GM21576 (cell line): ENCODE measurements around the gene SNAPC4.

Source experiments
- ATAC-seq: cut with Tn5 transposase; IDR thresholded peaks from one replicate; pipeline ENCODE4 v1.9.1; 2021; ENCODE audit warnings: mild to moderate bottlenecking, moderate library complexity; ENCODE audit not compliant: unreplicated experiment

SNAPC4 gene

DNA sequence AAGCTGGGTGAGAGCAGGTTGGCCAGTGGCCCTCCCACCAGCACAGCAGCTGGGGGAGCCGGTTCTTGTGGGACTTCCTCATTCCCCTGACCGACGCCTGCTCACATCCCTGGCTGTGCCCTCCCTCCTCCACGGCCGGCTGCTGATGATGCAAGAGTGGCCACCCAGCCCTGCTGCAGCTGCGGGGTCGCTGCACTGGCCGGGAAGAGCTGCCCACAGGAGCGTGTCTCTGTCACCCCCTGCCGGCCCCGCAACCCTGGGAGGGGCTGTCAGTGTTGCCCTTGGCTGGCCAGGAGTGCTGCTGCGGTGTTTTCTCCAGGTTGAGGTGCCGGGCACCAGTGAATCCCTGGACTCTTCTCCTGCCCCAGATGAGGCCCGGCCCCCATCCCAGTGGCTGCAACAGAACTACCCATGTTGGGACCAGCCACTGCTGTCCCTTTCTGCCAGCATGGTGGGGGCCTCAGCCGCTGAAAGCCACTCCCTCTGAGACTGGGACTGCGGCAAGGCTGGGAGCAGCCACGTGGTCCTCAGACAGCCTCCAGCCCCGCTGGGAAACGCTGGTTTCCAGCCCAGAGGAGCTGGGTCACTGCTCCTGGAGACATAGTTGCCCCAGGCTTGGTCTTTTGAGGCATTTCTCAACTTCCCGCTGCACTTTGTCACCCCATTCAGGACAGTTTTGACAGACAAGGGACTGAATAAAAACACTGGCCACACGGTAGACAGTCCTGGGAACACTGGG, 27.2 kb downstream of the SNAPC4 start:
- ATAC-seq, result no peak

DNA sequence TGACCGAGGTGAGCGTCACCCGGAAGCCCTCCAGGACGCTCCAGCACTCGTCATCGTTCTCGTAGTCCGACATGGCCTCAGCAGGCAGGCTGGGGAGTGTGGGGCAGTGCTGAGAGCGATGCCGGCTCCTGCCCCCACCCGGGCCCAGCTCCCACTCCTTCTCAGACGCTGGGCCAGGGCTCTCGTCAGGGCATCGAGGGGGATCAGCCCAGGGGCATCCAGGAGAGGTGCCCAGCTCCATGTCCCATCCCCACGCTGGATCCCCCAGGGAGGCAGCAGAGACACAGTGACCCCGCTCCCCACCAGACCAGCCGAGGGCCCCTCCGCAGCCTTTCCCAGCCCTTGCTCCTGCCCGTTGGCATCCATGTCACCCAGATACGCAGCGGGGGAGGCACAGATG, 28.0 kb downstream of the SNAPC4 start:
- ATAC-seq, result no peak

- ATAC-seq, result no peak
Observed at GRCh38 chr9:136371533-136371880, 28.5 kb downstream of the SNAPC4 start.

- ATAC-seq, result no peak
Observed at GRCh38 chr9:136370687-136371532, 29.1 kb downstream of the SNAPC4 start.

DNA sequence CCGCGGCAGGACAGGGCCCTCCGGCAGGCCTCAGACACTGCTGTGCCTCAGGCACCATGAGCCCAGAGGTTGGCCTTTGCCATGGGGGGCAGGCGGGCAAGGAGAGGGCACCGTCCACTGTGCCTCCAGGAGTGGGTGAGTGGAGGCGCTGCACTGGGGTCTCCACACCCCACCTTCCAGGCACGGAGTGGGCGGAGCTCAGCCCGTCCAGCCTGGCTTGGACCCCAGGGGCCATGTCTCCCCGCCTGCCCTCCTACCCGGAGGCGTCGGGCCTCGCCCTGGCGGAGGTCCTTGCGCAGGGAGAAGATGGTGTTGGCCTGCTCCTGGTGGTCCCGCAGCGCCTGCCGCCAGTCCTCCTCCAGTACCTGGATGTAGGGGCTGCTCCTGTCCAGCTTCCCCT, 29.9 kb downstream of the SNAPC4 start:
- no peak for ATAC-seq

DNA sequence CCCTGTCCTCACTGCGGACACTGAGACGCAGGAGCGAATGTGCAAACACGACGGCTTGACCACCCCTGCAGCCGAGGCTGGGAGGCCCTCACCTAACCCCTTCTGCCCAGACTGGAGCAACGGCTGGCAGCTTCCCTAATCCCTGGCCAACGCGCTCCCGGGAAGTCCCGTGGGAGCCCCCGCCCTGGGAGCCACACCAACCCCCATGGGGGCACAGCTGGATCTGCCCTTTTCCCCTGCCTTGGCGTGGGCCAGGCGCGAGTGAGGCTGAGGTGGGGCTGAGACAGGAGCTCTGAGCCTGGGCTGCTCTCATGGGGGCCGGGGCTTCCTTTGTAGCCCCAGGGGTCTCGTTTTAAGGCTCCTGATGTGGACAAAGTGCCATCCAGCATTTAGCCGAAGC, 31.8 kb downstream of the SNAPC4 start:
- no peak for ATAC-seq

GRCh38 chr9:136367296-136368145, 32.4 kb downstream of the SNAPC4 start:
- ATAC-seq, result no peak

DNA sequence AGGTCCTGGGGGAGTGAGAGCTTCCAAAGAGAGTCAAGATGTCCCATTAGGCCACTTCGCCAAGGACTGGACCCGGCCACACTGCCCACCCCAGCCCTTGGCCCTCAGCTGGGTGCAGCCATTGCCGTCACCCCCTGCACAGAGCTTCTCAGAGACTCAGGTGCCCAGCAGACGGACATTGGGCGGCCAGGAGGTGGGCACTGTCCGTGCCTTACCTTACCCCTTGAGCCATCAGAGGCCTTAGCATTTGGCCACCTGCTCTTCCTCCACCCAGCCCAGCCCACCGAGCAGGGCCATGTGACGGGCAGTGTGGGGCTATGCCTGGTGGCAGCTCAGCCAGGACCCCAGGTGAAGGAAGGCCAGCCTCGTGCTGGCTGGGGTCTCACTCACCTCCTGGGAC, 33.1 kb downstream of the SNAPC4 start:
- ATAC-seq, result no peak

DNA sequence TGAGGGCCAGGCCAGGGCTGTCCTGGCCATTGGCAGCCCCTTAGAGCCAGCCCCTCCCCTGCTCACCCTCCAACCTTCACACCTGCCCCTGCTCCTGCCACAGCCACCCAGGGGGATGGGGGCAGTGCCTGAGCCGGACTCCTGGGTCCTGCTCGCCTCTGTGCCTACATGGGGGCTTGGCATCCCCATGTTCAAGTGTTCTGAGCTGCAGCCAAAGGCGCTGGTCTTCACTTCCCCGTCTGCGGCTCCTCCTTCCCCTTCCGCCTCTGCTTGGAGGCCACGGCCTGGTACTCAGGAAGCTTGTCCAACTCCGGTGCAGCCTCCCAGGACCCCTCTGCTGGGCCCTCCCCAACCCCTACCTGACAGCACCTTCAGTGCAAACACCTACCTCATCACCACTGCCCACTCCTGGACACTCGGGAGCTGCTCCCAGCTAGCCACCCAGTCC, 34.2 kb downstream of the SNAPC4 start:
- ATAC-seq, result no peak

GRCh38 chr9:136364942-136365774, 34.8 kb downstream of the SNAPC4 start:
- no peak for ATAC-seq

DNA sequence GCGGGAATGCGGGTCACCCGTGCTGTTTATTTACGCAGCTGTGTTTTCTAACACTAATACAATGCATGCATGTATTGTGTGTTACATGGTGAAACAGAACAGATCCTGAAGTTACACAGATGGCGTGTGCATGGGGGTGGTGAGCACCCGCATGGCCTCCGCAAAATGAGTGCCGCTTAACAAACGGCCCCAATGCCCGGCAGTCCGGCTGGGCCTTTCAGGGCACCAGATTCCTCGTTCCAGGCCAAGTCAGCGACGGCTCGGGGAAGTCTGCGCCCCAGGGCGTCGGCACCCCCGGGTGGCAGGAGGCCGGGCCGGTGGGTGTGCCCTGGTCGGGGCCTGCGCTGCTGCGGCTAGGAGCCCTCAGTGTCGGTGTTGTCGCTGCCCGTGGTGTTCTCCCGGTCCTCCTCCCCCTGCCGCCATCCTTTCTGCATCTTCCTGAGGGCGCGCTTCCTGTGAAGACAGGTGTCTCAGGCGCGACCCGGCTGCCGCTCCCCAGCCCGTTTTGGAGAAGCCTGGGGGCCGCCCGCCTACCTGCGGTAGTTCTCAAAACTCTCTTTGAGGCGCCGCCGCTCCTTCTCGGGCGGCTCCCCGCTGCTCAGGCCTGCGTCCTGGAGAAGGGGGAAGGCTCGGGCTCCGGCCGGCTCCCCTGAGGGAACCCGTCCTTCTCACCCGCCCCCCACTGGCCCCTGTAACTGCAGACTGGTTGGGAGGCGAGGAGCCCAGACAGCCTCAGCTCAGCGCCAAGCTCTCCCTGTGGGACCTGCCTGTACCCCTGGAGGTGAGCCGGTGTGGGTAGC, 35.8 kb downstream of the SNAPC4 start:
- ATAC-seq, result no peak

DNA sequence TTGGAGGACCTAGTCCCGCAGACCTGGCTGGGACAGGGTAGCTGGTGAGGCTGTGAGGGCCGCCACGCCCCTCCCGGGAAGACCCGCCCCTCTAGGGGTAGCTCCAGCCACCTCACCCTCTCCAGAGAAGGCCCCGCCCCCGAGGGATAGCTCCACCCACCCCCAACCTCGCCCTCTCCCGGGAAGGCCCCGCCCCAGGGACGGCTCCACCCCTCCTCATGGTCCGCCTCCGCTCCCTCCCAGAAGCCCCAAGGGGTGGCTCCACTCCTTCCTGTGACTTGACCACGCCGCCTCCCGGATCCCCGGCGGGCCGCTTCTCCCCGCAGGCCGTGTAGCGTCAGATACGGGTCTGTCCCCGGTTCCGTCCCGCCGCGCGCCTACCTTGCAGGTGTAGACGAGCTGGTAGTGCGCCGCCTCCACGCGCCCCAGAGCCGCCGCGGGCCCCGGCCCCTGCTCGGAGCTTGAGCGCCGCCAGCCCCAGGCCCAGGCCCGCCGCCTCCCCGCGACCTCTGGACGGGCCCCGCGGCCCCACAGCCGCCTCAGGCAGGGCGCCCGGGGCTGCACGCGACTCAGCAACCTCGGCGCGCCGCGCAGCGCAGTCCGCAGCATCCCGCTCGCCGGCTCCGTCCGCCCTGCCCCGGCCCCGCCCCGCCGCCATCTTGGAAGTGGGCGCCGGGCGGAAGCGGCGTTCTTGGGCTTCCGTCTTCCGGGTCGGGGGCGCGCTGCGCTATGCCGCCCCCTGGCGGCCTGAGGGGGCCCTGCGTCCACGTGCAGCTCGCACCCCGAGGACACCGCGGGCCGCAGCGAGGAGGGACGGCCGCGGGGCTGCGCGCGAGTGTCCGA, 36.6 kb downstream of the SNAPC4 start, which contains the start of gene DNLZ:
Gene DNLZ (minus strand): TSS at position 639 of the 843 bp plus-strand sequence. CDS start 30 bp downstream, at position 609.
- ATAC-seq, result peak; percentile 76

- ATAC-seq, result no peak
Observed at GRCh38 chr9:136362450-136362784, 37.6 kb downstream of the SNAPC4 start.

DNA sequence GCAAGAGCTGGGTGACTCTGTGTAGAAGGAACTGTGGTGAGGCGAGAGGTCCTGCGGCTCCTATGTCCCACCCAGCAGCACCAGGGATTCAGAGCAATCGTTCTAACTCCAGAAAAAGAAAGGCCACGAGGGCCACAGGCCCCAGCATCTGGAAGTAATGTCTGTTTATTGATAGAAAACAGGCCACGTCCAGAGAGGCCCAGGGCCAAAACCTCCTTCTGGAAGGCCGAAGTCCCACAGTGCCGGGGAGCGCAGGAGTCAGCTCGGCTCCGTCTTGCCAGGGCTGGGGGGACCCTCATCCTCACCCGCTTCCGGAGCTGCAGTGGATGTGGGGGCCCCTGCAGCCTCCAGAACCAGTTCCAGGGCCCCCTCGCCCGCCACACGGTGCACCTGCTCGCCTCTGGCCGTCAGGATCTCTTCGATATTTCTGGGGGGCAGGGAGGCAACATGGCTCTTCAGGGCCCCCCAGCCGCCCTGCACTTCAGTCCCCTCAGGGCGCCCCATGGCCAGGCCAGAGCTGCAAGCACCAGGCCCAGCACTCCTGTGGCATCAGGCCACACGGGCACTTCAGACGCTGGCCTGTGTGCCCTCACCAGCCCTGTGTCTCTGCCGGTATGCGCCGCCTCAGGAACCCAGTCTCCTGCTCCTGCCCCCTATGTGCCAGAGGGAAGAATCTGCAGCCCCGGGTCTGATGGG, 38.1 kb downstream of the SNAPC4 start:
- no peak for ATAC-seq

DNA sequence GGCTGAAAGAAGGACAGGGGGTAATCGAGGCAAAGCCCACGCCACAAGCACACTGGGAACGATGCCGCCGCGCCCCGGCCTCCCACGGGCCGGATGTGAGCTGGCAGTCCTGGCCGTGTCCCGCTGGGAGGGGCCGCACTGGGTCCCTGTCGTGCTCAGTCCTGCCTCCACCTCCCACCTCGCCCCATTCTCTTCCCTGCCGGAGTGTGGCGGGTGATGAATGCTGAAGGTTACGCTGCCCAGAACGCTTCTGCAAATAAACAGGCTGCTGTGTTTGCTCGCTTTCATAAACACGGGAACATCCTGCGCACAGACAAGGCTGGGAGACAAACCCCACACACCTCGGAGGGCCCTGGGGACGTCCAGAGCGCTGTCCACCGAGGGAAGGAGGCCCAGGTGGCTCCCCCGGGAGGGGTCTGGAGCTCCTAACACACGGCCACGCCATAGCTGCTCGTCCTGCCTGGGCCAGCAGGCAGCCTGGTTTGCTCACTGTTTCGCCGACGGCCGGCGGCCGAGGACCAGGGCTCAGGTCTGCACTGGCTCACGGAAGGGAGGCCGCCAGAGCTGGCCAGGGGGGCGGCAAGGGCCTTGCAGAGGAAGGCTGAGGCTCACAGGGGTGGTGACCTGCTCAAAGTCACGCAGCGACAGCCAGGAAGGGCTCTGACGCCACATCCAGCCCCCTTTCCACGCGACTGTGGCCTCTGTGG, 38.8 kb downstream of the SNAPC4 start:
- no peak for ATAC-seq

GRCh38 chr9:136359774-136360718, 39.9 kb downstream of the SNAPC4 start:
- ATAC-seq, result no peak
